HG02798 (cell line): Measurements from ENCODE around the gene NT5DC3.
A peak's percentile ranks its signal among the peaks of the same experiment; 100 is the strongest.
"Not testable (repeated sequence)": the region's sequence is repeated elsewhere in the genome, so short reads cannot be mapped to it uniquely, and the experiment has no call there.

Experiments
- ATAC-seq: cut with Tn5 transposase; IDR thresholded peaks from one replicate; pipeline ENCODE4 v1.9.1; 2021; ENCODE audit warnings: mild to moderate bottlenecking; ENCODE audit not compliant: unreplicated experiment, poor library complexity

NT5DC3 gene

GRCh38 chr12:103855896-103856657 lies 15.0 kb upstream of the NT5DC3 start:
- no peak for ATAC-seq

- no peak for ATAC-seq
These were observed 14.1 kb upstream of the NT5DC3 start for GRCh38 chr12:103855036-103855712.

DNA sequence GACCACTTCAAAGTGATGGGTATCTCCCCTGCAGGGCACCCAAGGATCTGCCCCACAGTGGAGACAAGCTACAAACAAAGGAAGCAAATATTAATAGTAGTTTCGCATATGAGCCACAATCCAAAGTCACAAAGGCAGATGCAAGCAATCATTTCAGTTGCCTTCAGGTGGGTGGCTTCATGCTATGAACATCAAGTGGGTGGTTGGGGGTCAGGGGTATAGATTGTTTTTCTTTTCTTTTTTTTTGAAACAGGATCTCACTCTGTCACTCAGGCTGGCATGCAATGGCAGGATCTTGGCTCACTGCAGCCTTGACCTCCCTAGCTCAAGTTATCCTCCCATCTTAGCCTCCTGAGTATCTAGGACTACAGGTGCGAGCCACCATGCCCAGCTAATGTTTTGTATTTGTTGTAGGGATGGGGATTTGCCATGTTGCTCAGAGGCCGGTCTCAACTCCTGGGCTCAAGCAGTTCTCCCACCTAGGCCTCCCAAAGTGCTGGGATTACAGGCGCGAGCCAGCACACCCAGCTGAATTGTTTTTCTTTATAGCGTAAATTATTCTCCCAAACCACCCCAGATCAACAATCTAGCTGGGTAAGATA lies 13.4 kb upstream of the NT5DC3 start:
- ATAC-seq: no peak

GRCh38 chr12:103852498-103852997 lies 11.5 kb upstream of the NT5DC3 start:
- no peak for ATAC-seq

DNA sequence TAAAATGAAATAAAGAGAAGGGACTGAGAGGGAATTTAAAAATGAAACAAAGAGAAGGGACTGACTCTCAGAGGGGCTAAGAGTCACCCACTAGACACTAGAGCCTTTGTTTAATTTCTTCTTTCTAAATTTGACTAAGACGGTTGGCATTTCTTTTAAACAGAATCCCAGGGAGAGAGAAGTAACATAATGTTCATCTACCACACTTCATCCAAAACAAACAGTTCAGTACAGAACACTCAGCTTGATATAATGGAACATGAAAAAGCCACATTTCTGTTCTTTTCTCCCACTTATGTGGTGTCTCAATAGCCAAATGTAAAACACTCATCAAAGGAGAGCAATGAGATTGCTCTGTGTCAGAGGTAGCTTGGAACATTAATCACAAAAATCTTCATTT lies 10.1 kb upstream of the NT5DC3 start:
- no peak for ATAC-seq

- no peak for ATAC-seq
These were observed 9.4 kb upstream of the NT5DC3 start for GRCh38 chr12:103850429-103850828.

GRCh38 chr12:103848917-103849491 lies 8.0 kb upstream of the NT5DC3 start:
- no peak for ATAC-seq

DNA sequence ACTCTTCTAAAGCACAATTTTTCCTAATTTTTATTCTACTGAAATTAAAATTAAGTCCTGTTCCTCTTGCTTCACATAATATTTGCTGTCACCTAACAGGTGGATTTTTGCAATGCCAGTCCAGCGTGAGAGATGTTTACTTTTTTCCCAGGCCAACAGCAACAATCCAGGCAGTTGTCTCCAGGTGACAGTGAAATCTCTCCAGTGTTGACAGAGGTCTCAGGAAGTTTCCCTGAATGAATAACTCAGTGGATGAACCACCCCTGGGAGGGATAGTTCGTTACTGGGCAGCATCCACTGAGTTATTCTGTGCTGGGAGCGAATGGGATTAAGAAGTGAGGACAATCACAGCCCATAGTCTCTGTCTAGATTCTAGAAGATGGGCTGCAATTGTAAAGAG lies 7.1 kb upstream of the NT5DC3 start:
- ATAC-seq: no peak

DNA sequence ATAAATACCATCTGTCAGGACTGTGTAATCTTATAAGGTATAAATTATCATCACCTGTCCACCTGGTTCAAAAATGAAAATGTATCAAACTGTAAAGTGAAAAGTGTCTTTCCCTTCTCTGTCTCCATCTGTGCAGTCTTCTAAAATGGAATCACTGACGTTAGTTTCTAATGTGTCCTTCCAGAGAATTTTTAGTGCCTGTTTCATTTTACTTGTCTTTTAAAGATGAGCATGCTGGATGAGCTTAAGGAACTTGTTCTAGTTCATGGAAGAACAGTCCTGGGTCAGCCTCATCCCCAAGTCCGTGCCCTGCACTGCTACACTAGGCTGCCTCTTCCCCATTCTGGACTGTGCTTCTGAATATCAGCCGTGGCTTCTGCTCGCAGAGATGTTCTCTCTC lies 5.4 kb upstream of the NT5DC3 start:
- ATAC-seq: no peak

GRCh38 chr12:103844305-103844704 lies 3.3 kb upstream of the NT5DC3 start:
- ATAC-seq: no peak

DNA sequence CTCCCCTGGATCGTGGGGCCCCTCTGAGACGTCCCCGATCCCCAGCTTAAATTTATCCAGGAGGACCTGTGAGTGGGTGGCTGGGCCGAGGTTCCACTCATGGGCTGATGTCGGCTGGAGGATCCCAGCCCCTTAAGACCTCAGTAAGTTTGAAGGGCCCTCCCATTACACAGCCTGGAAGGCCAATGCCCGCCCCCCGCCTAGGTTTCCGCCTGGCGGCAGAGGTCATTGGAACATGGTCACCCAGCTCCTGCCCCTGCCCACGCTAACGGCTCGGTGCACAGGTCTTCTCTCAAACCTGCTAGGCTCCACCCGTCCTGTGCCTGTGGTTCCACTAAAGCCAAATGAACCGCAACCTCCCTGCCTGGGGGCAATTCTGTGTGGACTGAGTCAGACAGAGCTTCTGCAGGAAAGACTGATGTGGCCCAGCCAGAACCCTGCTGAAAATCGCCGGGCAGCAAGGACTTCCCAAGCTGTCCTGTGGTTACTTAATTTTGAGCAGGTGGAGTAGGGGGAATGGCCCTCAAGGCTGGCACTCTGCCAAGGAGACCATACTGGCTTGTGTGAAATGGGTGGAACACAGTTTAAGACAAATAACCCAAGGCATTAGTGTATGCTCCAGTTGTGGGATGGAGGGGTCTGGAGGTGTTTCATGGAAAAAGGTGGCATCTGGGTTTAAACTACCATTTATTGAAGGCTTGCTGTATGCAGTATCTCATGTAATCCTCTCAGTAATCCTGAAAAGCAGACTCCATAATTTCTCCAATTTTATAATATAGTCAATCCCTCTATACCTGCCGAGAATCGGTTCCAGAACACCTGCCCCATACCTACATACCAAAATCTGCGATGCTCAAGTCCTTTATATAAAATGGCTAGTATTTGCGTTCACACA lies 903 bp upstream of the NT5DC3 start:
- ATAC-seq: peak; percentile 12

DNA sequence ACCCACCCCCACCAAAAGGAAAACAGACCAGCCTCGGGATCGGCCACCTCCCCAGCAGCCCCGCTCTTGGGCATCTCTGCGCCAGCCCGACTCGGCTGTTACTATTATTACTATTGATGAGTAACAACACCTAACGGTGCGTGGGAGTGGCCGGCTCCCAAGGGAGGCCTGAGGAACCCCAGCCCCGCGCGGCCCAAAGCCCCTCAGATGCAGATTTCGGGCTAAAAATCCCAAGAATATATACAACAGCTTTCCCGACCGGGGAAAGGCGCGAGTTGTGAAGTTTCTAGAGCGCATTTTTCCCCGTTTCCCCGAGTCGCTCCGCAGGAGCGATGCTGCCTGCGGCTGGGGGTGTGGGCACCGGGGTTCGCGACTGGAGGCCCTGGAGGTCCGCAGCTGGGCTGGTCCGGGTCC lies 565 bp downstream of the NT5DC3 start:
- peak; percentile 33 for ATAC-seq

DNA sequence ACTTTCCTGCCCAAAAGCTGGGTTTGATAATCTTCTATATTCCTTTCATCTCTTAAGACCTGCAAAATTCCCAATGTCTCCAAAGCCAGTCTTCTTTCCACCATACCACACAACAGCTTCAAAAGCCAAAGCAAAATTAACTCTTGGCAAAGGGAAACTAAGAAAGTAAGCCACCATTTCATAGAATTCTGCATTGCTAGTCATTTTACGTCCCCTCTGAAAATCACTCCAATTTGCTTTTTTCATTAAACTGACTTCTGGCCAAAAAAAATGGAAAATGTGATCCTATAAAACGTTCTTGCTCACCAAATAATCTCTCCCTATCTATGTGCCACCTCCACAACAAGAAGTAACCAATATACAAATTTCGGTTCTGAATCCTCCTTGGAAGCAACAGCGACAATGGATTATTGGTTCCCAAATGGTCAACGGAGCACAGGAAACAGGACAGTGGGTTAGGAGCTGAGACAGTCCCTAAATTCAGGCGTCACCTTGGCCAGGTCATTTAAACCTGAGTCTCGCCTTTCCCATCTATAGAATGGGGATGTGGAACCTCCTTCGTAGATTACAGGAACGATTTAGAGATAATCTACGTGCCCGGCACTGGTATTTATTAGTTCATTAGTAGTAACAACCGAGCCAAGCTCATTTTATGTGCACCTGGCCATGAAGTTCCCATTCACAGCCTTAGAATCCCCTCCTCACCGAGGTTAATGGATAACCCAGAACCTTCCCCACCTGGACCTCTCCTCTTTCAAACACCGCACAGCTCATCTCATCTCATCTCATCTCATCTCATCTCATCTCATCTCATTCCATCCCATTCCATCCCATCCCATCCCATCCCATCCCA lies 1.2 kb downstream of the NT5DC3 start:
- no peak for ATAC-seq

GRCh38 chr12:103839103-103839502 lies 1.9 kb downstream of the NT5DC3 start:
- no peak for ATAC-seq

GRCh38 chr12:103838254-103838914 lies 2.6 kb downstream of the NT5DC3 start:
- ATAC-seq: no peak

- no peak for ATAC-seq
These were observed 4.7 kb downstream of the NT5DC3 start for GRCh38 chr12:103836345-103836744.

DNA sequence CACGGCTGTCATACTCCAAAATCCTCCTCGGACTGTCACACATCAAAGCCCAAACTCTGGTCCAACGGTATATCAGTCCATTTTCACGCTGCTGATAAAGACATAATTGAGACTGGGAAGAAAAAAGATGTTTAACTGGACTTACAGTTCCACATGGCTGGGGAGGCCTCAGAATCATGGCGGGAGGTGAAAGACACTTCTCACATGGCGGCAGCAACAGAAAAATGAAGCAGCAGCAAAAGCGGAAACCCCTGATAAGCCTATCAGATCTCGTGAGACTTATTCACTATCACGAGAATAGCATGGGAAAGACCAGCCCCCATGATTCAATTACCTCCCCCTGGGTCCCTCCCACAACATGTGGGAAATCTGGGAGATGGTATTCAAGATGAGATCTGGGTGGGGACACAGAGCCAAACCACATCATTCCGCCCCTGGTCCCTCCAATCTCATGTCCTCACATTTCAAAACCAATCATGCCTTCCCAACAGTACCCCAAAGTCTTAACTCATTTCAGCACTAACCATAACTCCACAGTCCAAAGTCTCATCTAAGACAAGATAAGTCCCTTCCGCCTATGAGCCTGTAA lies 5.2 kb downstream of the NT5DC3 start:
- not testable (repeated sequence) for ATAC-seq

GRCh38 chr12:103834942-103835341 lies 6.1 kb downstream of the NT5DC3 start:
- no peak for ATAC-seq
